ENCODE data around the gene WLS. TPM values are rescaled to one million over a fixed set of nuclear protein-coding genes. Genes with fewer than 3 reads are reported as not detected.

Gene WLS
- total RNA-seq, 2 donors from 2014 or later: 74.5 to 92.1 TPM

DNA sequence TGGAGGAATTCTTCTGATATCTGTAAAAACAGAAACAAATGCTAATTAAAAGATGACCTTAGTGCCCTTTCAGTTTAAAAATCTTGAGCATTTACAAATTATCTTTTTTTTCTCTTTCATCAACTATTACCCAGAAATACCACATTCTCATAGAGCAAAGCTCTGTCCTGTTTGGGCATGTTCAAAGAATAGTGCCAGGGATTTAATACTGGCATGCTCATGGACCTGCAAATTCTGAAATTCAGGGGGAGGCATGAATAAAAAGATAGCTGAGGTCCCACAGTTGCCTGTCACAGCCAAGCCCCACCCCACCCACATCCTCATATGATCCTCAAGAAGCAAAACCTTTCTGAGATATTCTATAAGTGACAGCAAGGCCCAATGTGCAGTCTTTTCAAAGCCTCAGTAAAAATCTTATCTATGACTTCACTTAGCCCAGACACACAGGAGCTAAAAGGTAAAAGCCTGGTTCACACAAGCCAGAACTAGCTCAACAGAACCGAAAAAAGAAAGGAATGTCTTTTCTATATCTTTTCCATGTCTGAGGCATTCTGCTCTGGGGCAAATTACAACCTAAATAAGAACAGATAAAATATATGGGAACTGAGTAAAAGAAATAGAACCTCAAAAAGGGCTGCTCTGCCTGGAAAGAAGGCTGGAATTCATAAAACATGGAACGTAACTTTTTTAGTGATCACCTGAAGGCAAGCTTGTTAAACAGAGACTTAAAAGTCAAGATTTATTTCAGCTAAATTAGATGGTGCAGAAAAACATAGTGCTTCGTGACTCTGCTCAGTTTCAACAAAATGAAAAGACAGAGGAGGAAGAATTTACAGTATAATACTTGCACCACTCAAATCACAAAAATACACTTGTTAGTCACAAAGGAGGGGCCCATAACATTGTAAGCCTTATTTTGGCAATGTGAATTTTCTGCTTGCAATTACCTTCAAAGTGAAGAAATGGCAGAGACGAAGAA, 11.0 kb downstream of the WLS start:
- Histone ChIP-seq H3K27ac (peak overlapping the region; percentile 14 to 21), H3K9me3 (no peaks in the 10 kb centered on the region)
- intact Hi-C loops (cut with DNase I): no loop called here

DNA sequence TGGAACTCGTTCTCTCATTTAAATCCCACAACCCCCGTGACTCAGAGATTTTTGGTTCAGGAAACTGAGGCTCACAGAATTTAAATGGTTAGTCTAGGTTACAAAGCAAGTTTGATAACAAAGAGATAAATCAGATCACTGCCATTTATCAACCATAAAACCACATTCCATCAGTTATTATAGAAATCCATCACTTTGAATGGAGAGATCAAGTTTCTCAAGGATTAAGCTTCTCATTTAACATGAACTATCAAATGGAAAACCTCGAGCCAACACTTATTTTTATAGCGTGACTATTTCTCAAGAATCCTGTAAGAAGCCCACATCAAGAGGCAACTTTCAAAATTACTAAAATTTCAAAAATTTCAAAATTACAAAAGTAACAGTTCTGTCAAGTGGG, 11.9 kb downstream of the WLS start:
- intact Hi-C loops (cut with DNase I): no loop called here
- H3K4me1 ChIP-seq (replicated peaks): no peaks in the 10 kb centered on the region
- H3K9me3 ChIP-seq: no peaks in the 10 kb centered on the region
- no peak for DNase-seq (ENCODE audit: low spot score)
- H3K36me3 ChIP-seq: no peaks in the 10 kb centered on the region
- H3K4me3 ChIP-seq: no peak overlapping the region
- WGBS: 35% methylated on average over 4 of the region's 4 CpGs
- no peaks in the 10 kb centered on the region for H3K27me3 ChIP-seq (replicated peaks; ENCODE audit: insufficient read depth)
- H3K27ac ChIP-seq: peak overlapping the region in 1 of 2 donors; percentile 21
- TF ChIP-seq POLR2AphosphoS5 (IDR thresholded peaks at IDR 0.05) (no peak), POLR2A (IDR thresholded peaks at IDR 0.05) (no peak)
- TF ChIP-seq, protein P1, sequence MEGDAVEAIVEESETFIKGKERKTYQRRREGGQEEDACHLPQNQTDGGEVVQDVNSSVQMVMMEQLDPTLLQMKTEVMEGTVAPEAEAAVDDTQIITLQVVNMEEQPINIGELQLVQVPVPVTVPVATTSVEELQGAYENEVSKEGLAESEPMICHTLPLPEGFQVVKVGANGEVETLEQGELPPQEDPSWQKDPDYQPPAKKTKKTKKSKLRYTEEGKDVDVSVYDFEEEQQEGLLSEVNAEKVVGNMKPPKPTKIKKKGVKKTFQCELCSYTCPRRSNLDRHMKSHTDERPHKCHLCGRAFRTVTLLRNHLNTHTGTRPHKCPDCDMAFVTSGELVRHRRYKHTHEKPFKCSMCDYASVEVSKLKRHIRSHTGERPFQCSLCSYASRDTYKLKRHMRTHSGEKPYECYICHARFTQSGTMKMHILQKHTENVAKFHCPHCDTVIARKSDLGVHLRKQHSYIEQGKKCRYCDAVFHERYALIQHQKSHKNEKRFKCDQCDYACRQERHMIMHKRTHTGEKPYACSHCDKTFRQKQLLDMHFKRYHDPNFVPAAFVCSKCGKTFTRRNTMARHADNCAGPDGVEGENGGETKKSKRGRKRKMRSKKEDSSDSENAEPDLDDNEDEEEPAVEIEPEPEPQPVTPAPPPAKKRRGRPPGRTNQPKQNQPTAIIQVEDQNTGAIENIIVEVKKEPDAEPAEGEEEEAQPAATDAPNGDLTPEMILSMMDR (IDR thresholded peaks at IDR 0.05): no peak

More for the DNA sequence above, 11.0 kb downstream of the WLS start:
- TF ChIP-seq, protein P1 (IDR thresholded peaks at IDR 0.05): no peak
- TF ChIP-seq POLR2A (IDR thresholded peaks at IDR 0.05) (no peak), POLR2AphosphoS5 (IDR thresholded peaks at IDR 0.05) (no peak)
- Histone ChIP-seq H3K36me3 (no peaks in the 10 kb centered on the region), H3K4me1 (replicated peaks) (no peaks in the 10 kb centered on the region), H3K4me3 (no peak overlapping the region), H3K27me3 (replicated peaks; ENCODE audit: insufficient read depth) (no peaks in the 10 kb centered on the region)
- 38% methylated on average over 4 of the region's 4 CpGs for WGBS
- peak; percentile 34 for DNase-seq (ENCODE audit: low spot score)

DNA sequence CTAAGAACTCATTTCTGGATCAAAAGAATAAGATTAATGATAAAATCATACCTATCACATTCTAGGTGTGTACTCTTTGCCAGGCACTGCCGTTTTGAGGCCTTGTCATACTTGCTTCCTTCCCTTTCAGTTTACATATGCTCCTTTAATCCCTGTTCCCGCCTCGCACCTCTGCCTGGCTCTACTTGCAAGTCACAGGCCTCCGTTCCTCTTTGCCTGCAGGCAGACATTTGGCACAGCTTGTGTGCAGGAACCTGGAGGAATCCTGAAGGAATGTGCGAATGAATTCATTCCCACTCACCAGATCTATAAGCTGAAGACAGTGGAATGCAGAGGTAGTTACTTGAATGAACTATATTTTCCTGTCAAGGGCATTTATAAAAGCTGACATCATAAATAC, 13.8 kb downstream of the WLS start:
- intact Hi-C loops (cut with DNase I): no loop called here
- H3K9me3 ChIP-seq: no peaks in the 10 kb centered on the region
- peak; percentile 56 for DNase-seq (ENCODE audit: low spot score)
- peak overlapping the region; percentile 17 for H3K27ac ChIP-seq
- TF ChIP-seq POLR2A (IDR thresholded peaks at IDR 0.05) (no peak), POLR2AphosphoS5 (IDR thresholded peaks at IDR 0.05) (peak; percentile 11)
- TF ChIP-seq, protein P1 (IDR thresholded peaks at IDR 0.05): no peak
- 32% methylated on average over 5 of the region's 5 CpGs for WGBS
- H3K4me1 ChIP-seq (replicated peaks): peaks cover 4% of the 10 kb centered on the region
- no peak overlapping the region for H3K4me3 ChIP-seq
- no peaks in the 10 kb centered on the region for H3K27me3 ChIP-seq (replicated peaks; ENCODE audit: insufficient read depth)
- no peaks in the 10 kb centered on the region for H3K36me3 ChIP-seq

DNA sequence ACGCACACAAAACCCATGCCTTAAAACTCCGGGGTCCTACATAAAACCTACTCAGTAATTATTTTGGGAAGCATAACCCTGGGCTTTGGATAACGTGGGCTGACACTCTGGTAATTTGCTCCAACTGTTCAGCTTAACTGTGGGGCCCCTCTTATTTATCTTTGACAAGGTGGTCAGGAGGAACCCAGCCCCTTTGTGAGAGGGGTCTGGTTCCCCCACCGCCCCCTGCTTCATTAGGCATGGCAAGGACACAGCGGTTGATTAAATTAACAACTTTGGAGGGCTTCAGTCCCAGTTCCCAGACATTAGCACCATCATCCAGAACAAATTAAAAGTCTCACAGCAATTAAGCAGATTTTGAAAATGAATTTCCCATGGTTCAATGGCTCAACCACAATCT, 14.7 kb downstream of the WLS start:
- H3K36me3 ChIP-seq: no peaks in the 10 kb centered on the region
- H3K27ac ChIP-seq: no peak overlapping the region
- no peak for DNase-seq (ENCODE audit: low spot score)
- TF ChIP-seq, protein P1 (IDR thresholded peaks at IDR 0.05): no peak
- no peak for TF ChIP-seq POLR2AphosphoS5 (IDR thresholded peaks at IDR 0.05)
- WGBS: 91% methylated on average over 5 of the region's 5 CpGs
- H3K27me3 ChIP-seq (replicated peaks; ENCODE audit: insufficient read depth): no peaks in the 10 kb centered on the region
- peaks cover 4% of the 10 kb centered on the region for H3K4me1 ChIP-seq (replicated peaks)
- intact Hi-C loops (cut with DNase I): no loop called here
- H3K4me3 ChIP-seq: no peak overlapping the region
- no peaks in the 10 kb centered on the region for H3K9me3 ChIP-seq
